B cell (primary cell): ENCODE data around the gene AK9.

ENCODE experiments used
- CTCF ChIP-seq: fragments of 200-600 bp; IDR thresholded peaks from one replicate; pipeline ENCODE4 v1.8.0; 2022; ENCODE audit warnings: antibody characterized with exemption, mild to moderate bottlenecking
- EZH2 ChIP-seq: IDR thresholded peaks from 2 replicates; pipeline ENCODE4 v1.6.1; 2012; ENCODE audit warnings: borderline replicate concordance, low read depth, mild to moderate bottlenecking, moderate library complexity, low read length; ENCODE audit not compliant: insufficient read depth, poor library complexity, severe bottlenecking

- TF ChIP-seq EZH2 (no peak), CTCF (peak; percentile 74)
Observed at GRCh38 chr6:109526905-109527628, 163.9 kb downstream of the AK9 start.
